GM19438 (cell line): ENCODE measurements around the gene GRM1.

Source experiments
- ATAC-seq: cut with Tn5 transposase; IDR thresholded peaks from one replicate; pipeline ENCODE4 v1.9.1; 2021; ENCODE audit warnings: low read depth; ENCODE audit not compliant: unreplicated experiment

Gene GRM1

GRCh38 chr6:146434732-146435390 is 406.0 kb downstream of the GRM1 start:
- no peak for ATAC-seq

GRCh38 chr6:146441907-146442306 is 413.0 kb downstream of the GRM1 start:
- no peak for ATAC-seq

- ATAC-seq = no peak
Measured at GRCh38 chr6:146444189-146444588, 415.3 kb downstream of the GRM1 start.

GRCh38 chr6:146445233-146445632 is 416.4 kb downstream of the GRM1 start:
- ATAC-seq = no peak

- ATAC-seq = no peak
Measured at GRCh38 chr6:146456886-146457285, 428.0 kb downstream of the GRM1 start.

- no peak for ATAC-seq
Measured at GRCh38 chr6:146460941-146461340, 432.1 kb downstream of the GRM1 start.

GRCh38 chr6:146470091-146470770 is 441.4 kb downstream of the GRM1 start:
- no peak for ATAC-seq

GRCh38 chr6:146472918-146473317 is 444.1 kb downstream of the GRM1 start:
- no peak for ATAC-seq

GRCh38 chr6:146481527-146481926 is 452.7 kb downstream of the GRM1 start:
- ATAC-seq = no peak

GRCh38 chr6:146484411-146484810 is 455.5 kb downstream of the GRM1 start:
- ATAC-seq = no peak
